Activated B cell treated with CpG ODN at 0.5 μM for 24 hours (primary cell): ENCODE data around the gene ZNF366. TPM values are rescaled to one million over a fixed set of nuclear protein-coding genes. Genes with fewer than 3 reads are reported as not detected.

Experiments
- ATAC-seq: fragments of 200-7000 bp; cut with Tn5 transposase; one replicate; pipeline ENCODE4 v1.10.0; 2021; ENCODE audit warnings: low read depth, mild to moderate bottlenecking, moderate library complexity
- CTCF ChIA-PET: fragments of 350-600 bp; sonication (Branson Sonifier 250); formaldehyde crosslinking; loops from one replicate; lab custom pipeline; 2021; ENCODE audit warnings: antibody characterized with exemption; lab: Charles Lee
- POLR2A ChIA-PET: fragments of 350-600 bp; sonication (Branson Sonifier 250); formaldehyde crosslinking; loops from one replicate; lab custom pipeline; 2021; ENCODE audit warnings: antibody characterized with exemption; lab: Charles Lee
- DNase-seq: peaks from one replicate; pipeline ENCODE4 v3.0.0; 2022
- H3K27ac Mint-ChIP-seq: one replicate; pipeline ENCODE4 v1.8.0; 2020; ENCODE audit warnings: mixed read lengths
- H3K27me3 Mint-ChIP-seq: one replicate; pipeline ENCODE4 v1.8.0; 2021; ENCODE audit warnings: mixed read lengths
- H3K36me3 Mint-ChIP-seq: one replicate; pipeline ENCODE4 v1.8.0; 2021; ENCODE audit warnings: low read depth, mixed read lengths
- H3K4me1 Mint-ChIP-seq: one replicate; pipeline ENCODE4 v1.8.0; 2021; ENCODE audit warnings: mixed read lengths
- H3K4me3 Mint-ChIP-seq: one replicate; pipeline ENCODE4 v1.8.0; 2020; ENCODE audit warnings: mild to moderate bottlenecking, mixed read lengths
- H3K9me3 Mint-ChIP-seq: one replicate; pipeline ENCODE4 v1.8.0; 2020; ENCODE audit warnings: mixed read lengths
- CTCF ChIP-seq: fragments of 200-600 bp; IDR thresholded peaks from one replicate; pipeline ENCODE4 v1.8.0; 2022; ENCODE audit warnings: antibody characterized with exemption, mild to moderate bottlenecking
- intact Hi-C: fragments of 100-400 bp; cut with micrococcal nuclease; formaldehyde crosslinking; loops from one replicate; pipeline ENCODE4 v1.15.1; 2024
- total RNA-seq: library from RNA; stranded (reverse); gene quantifications from 2 replicates; pipeline ENCODE4 v1.2.3, GENCODE V29; 2022

The ZNF366 gene
- total RNA-seq, 1 donor from 2014 or later = not detected

GRCh38 chr5:72522607-72523006, 15.4 kb upstream of the ZNF366 start:
- Mint-ChIP-seq H3K27me3 (no peaks in the 10 kb centered on the region), H3K4me3 (no peak overlapping the region), H3K27ac (no peak overlapping the region), H3K9me3 (peaks cover 10% of the 10 kb centered on the region), H3K36me3 (no peaks in the 10 kb centered on the region), H3K4me1 (peaks cover 7% of the 10 kb centered on the region)
- ATAC-seq (no peak), DNase-seq (no peak)
- CTCF ChIA-PET = interaction anchor here (4.4 kb wide), 1 partner anchor 156 kb away, joined by 59 read pairs; no protein-coding TSS in a partner anchor
- intact Hi-C loops = no loop called here
- POLR2A ChIA-PET = no interaction called here
- TF ChIP-seq CTCF = no peak

GRCh38 chr5:72519111-72519510, 11.9 kb upstream of the ZNF366 start:
- TF ChIP-seq CTCF = no peak
- DNase-seq = no peak
- ChIA-PET CTCF (no interaction called here), POLR2A (no interaction called here)
- H3K4me1 Mint-ChIP-seq = peaks cover 9% of the 10 kb centered on the region
- peaks cover 10% of the 10 kb centered on the region for H3K9me3 Mint-ChIP-seq
- no peak overlapping the region for H3K27ac Mint-ChIP-seq
- H3K36me3 Mint-ChIP-seq = no peaks in the 10 kb centered on the region
- peaks cover 2% of the 10 kb centered on the region for H3K27me3 Mint-ChIP-seq
- intact Hi-C loops = no loop called here
- no peak for ATAC-seq
- no peak overlapping the region for H3K4me3 Mint-ChIP-seq

GRCh38 chr5:72518001-72518683, 10.9 kb upstream of the ZNF366 start:
- intact Hi-C loops = no loop called here
- ChIA-PET CTCF (interaction anchor here (1.0 kb wide), 2 partner anchors 11 to 93 kb away, joined by 3 to 4 read pairs; partner anchors contain the start of gene ZNF366), POLR2A (no interaction called here)
- Mint-ChIP-seq H3K4me1 (peaks cover 9% of the 10 kb centered on the region), H3K27ac (no peak overlapping the region), H3K27me3 (peaks cover 4% of the 10 kb centered on the region), H3K9me3 (peaks cover 10% of the 10 kb centered on the region), H3K4me3 (no peak overlapping the region), H3K36me3 (no peaks in the 10 kb centered on the region)
- ATAC-seq (peak; percentile 37), DNase-seq (no peak)
- no peak for TF ChIP-seq CTCF

GRCh38 chr5:72516916-72517315, 9.7 kb upstream of the ZNF366 start:
- peaks cover 10% of the 10 kb centered on the region for H3K9me3 Mint-ChIP-seq
- no peak for TF ChIP-seq CTCF
- peaks cover 5% of the 10 kb centered on the region for H3K27me3 Mint-ChIP-seq
- no peak overlapping the region for H3K27ac Mint-ChIP-seq
- CTCF ChIA-PET = no interaction called here
- intact Hi-C loops = no loop called here
- POLR2A ChIA-PET = no interaction called here
- H3K36me3 Mint-ChIP-seq = no peaks in the 10 kb centered on the region
- ATAC-seq (no peak), DNase-seq (no peak)
- H3K4me3 Mint-ChIP-seq = no peak overlapping the region
- peaks cover 9% of the 10 kb centered on the region for H3K4me1 Mint-ChIP-seq

GRCh38 chr5:72515211-72515610, 8.0 kb upstream of the ZNF366 start:
- no peak for DNase-seq
- intact Hi-C loops = no loop called here
- Mint-ChIP-seq H3K27ac (no peak overlapping the region), H3K27me3 (peaks cover 5% of the 10 kb centered on the region), H3K4me1 (peaks cover 14% of the 10 kb centered on the region), H3K4me3 (no peak overlapping the region), H3K9me3 (peaks cover 6% of the 10 kb centered on the region), H3K36me3 (no peaks in the 10 kb centered on the region)
- POLR2A ChIA-PET = no interaction called here
- CTCF ChIA-PET = no interaction called here
- no peak for TF ChIP-seq CTCF
- ATAC-seq = no peak
